Umbilical cord (tissue), 2 donors: Measurements from ENCODE around the gene GRB7. TPM values are rescaled to one million over a fixed set of nuclear protein-coding genes. Genes with fewer than 3 reads are reported as not detected.

Experiments used
- DNase-seq: peaks from one replicate; pipeline ENCODE4 v3.0.0-alpha.2; 2015; ENCODE audit warnings: low spot score
- total RNA-seq: library from RNA; depleted of rRNA; stranded (reverse); fragments of >200 nt; gene quantifications from one replicate; pipeline ENCODE4 v1.2.3, GENCODE V29; 2014; ENCODE audit warnings: low replicate concordance; ENCODE audit not compliant: insufficient read depth

Gene GRB7
- total RNA-seq, 1 donor from 2014 or later, result 1.7 TPM

- DNase-seq, result no peak
Measured at GRCh38 chr17:39772987-39773934, 35.5 kb downstream of the GRB7 start.

GRCh38 chr17:39774047-39774446 is 36.3 kb downstream of the GRB7 start:
- DNase-seq, result no peak

DNA sequence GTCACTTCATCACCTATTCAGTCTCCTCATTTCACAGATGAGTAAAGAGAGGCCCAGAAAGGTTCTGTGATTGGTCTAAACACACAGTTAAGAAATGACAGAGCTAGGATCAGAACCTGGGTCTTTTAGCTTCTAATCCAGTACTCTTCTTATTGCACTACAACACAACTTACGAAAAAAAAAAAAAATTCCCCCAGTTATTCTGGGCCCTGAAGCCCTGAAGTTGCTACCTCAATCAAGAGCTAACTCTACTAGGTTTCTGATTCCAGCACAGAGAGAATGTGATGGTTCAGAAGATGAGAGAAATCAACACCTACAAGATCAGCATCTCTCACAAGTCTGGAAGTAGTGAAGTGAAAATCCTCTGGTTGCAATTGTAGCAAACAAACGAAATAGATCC is 37.3 kb downstream of the GRB7 start:
- no peak for DNase-seq

- DNase-seq, result no peak
Measured at GRCh38 chr17:39776252-39776651, 38.5 kb downstream of the GRB7 start.

DNA sequence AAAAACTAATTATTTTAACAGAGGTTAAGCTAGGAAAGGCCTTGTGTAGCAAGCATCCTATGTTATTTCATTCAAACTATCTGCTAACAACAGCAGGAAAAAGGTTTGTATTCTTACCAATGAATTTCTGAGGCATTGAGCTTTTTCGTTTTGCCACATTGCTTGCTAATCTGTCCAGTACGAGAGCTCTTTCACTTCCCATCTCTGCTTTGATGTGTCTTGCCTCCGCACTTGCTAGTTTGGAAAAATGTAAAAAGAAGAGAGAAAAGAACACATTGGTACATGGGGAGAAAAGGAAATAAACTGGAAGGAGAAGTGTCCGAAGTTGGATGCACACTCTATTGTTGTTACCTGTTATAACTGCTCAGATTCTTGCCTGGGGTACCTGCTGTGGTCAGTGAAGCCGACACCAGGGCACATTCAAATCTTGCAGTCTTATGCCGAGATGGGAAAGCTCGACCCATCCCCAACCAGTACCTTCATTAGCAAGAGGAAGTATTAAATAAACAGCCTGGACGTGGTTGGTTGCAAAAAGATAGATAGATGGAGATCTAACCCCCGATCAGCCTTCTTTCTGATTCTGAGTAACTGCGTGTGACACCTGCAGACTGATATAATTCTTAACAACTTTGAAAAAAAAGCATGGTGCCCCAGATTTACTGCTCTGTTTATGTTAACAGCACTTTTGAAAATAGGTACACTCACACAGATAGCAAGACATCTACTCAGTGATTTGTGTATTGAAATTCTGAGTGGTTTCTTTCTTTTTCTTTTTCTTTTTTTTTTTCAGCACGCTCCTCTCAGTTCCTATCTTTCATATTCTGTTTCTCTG is 40.0 kb downstream of the GRB7 start:
- no peak for DNase-seq

GRCh38 chr17:39781031-39781860 is 43.5 kb downstream of the GRB7 start:
- no peak for DNase-seq

- DNase-seq, result no peak
Measured at GRCh38 chr17:39781861-39782213, 44.1 kb downstream of the GRB7 start.

- DNase-seq, result peak; percentile 80
Measured at GRCh38 chr17:39782481-39782880, 44.7 kb downstream of the GRB7 start.

GRCh38 chr17:39782980-39783379 is 45.2 kb downstream of the GRB7 start:
- peak; percentile 17 for DNase-seq

- no peak for DNase-seq
Measured at GRCh38 chr17:39787041-39787440, 49.3 kb downstream of the GRB7 start.

GRCh38 chr17:39787743-39788484 is 50.2 kb downstream of the GRB7 start:
- DNase-seq, result no peak

GRCh38 chr17:39791111-39791992 is 53.6 kb downstream of the GRB7 start:
- no peak for DNase-seq

GRCh38 chr17:39792526-39793221 is 54.9 kb downstream of the GRB7 start:
- DNase-seq, result no peak

DNA sequence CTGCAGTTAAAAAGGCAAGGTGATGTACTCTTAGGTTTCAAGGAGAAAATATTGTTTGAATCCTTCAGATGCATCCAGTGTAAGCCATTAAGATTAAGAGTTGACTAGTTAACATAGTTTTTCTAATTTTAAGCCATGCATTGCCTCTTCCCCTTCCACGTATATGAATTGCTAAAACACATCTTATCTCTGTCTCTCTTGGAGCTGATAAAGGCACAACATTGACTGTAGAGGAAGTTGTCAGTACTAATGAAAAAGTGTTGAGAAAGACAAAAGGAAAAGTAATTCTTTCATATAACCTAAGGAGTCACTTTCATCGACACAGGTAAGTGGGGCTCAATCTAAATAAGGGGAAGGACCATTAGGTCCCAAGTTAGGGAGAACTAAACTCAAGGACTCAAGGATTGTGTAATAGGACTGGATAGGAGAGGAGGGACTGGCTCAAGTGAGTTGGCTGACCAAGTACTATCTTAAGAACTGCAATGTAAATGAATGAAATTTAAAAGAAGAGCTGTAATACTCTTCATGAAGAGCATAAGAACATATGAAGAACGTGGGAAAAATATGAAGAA is 55.6 kb downstream of the GRB7 start:
- no peak for DNase-seq

DNA sequence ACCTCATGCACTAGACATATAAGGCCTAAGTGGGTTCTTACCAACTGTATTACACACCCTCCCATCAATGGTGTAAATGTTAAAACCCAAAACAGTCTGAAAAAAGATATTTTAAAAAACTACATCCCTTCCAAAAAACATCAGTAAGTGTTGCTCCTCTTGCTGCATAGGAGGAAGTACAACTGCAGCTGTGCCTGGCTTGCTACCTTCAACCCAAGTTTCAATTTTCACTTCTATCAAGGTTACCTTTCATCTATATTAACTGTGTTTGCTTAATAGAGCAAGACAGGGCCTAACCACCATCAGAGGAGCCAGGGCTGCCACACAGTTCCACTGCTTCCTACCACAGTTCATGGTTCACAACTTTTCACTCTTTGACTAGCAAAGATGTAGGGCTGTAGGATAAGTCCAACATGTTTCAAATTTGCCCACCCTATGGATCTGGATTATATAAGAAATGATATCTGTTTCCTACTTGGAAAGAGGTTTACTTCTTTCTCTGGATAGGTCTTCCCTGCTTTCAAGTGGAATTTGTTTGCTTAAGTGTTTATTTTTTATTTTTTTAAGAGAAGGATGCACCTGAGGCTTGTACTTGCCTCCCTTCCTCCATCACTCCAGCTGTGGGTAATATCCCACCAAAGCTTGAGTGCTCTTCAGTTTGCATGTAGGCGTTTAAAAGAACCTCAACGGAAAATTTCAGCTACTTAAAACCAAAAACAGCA is 56.7 kb downstream of the GRB7 start:
- DNase-seq, result no peak
